Measurements from ENCODE around the gene MPND. TPM values are rescaled to one million over a fixed set of nuclear protein-coding genes. Genes with fewer than 3 reads are reported as not detected.

Gene MPND
- total RNA-seq, 1 experiment from 2014 or later = 22.6 TPM

DNA sequence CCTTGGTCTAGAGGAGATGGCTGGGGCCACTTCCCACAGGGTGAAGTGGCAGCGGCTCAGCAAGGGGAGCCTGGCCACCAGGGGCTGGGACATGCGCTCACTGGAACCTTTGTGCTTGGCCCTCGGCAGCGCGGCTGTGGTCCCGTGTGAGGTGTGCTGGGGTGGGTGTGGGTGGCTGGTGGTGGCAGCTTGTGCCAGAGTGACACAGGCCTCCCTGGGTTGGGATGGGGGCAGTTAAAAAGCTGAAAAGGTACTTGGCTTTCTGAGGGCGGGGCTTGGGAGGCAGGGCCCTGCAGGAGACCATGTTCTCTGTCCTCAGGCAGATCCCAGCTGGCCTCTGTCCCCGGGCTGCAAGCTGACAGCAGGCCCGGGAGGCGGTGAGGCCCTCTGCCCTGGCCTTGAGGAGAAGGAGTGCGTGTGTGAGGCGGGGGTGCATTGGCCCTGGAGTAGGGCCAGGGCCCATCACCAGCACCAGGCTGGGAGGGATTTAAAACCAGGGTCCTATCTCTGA is 17.3 kb downstream of the MPND start:
- intact Hi-C loops (cut with micrococcal nuclease; ENCODE audit: unreplicated experiment) = no loop called here
- H3K36me3 ChIP-seq (ENCODE audit: insufficient read depth, low read length, poor library complexity, severe bottlenecking) = peaks cover 49% of the 10 kb centered on the region

DNA sequence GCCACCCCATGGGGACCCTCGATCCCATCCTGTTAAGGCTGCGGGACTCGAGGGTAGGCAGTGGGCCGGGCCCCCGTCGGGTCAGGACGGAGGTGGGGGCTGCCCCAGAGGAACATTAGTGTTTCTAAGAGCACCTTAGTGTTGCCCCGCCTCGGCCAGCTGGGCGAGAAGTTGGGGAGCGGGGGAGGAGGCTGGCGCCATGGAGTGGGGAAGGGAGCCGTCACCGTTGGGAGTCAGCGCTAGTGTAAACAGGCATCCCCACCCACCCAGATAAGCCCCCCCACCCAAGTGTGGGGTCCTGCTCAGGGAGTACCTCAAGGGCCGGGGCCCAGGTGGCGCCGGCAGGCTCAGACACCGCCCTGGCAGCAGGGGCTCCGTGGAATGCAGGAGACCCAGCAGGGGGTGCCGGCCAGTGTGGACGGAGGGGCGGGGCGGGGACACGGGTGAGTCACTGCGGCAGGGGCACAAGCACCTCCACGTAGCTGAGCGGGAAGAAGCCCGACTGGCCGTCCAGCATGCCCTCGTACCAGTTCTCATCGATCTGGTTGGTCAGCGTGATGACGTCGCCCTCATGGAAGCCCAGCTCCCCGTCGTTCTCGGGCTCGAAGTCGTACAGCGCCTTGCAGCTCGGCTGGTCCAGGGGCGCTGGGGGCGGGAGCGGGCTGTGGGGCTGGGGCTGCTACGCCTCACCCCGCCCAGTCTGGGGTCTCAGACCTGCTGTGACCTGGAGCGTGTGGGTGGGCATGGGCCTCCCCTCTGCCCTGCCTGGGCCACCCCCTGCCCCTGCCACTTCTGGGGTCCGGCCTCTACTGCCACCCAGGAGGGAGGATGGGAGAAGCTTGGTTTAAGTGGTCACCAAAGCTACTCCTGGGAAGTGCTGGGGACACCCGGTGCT is 18.0 kb downstream of the MPND start:
- CTCF ChIA-PET = interaction anchor here (0.8 to 0.9 kb wide), 2 partner anchors 9 to 32 kb away, joined by 3 to 7 read pairs; no protein-coding TSS in a partner anchor
- Histone ChIP-seq H3K4me1 (ENCODE audit: insufficient read depth, low read length, poor library complexity, severe bottlenecking) (no peaks in the 10 kb centered on the region), H3K27ac (ENCODE audit: low read depth, low read length, poor library complexity, severe bottlenecking) (no peak overlapping the region), H3K27me3 (replicated peaks; ENCODE audit: insufficient read depth, low read depth, low read length, poor library complexity) (no peaks in the 10 kb centered on the region), H3K9me3 (ENCODE audit: low read depth, low read length, poor library complexity, severe bottlenecking) (no peaks in the 10 kb centered on the region), H3K36me3 (ENCODE audit: insufficient read depth, low read length, poor library complexity, severe bottlenecking) (peaks cover 56% of the 10 kb centered on the region), H3K4me3 (ENCODE audit: low read depth, low read length, poor library complexity, severe bottlenecking) (no peak overlapping the region)
- DNase-seq (ENCODE audit: low spot score) = no peak
- POLR2A ChIA-PET (ENCODE audit: low non-redundant PET) = no interaction called here
- no peak for TF ChIP-seq CTCF (conservative IDR thresholded peaks at IDR 0.05; ENCODE audit: low read depth, low read length)
- BruUV-seq (replicated peaks) = no TSS peak
- intact Hi-C loops (cut with micrococcal nuclease; ENCODE audit: unreplicated experiment) = no loop called here

More for the DNA sequence above, 17.3 kb downstream of the MPND start:
- no peak for DNase-seq (ENCODE audit: low spot score)
- Histone ChIP-seq H3K4me3 (ENCODE audit: low read depth, low read length, poor library complexity, severe bottlenecking) (no peak overlapping the region), H3K27ac (ENCODE audit: low read depth, low read length, poor library complexity, severe bottlenecking) (peak overlapping the region; percentile 5), H3K9me3 (ENCODE audit: low read depth, low read length, poor library complexity, severe bottlenecking) (no peaks in the 10 kb centered on the region), H3K27me3 (replicated peaks; ENCODE audit: insufficient read depth, low read depth, low read length, poor library complexity) (no peaks in the 10 kb centered on the region), H3K4me1 (ENCODE audit: insufficient read depth, low read length, poor library complexity, severe bottlenecking) (no peaks in the 10 kb centered on the region)
- TF ChIP-seq EZH2 (IDR thresholded peaks at IDR 0.05; ENCODE audit: borderline replicate concordance, low read depth, low read length, poor library complexity, severe bottlenecking) = no peak
- no peak for TF ChIP-seq CTCF (conservative IDR thresholded peaks at IDR 0.05; ENCODE audit: low read depth, low read length)
- CTCF ChIA-PET = no interaction called here
- TSS peak; percentile 75 for BruUV-seq (replicated peaks)
- POLR2A ChIA-PET (ENCODE audit: low non-redundant PET) = no interaction called here

GRCh38 chr19:4362101-4362828 is 18.9 kb downstream of the MPND start:
- peaks cover 51% of the 10 kb centered on the region for H3K36me3 ChIP-seq (ENCODE audit: insufficient read depth, low read length, poor library complexity, severe bottlenecking)
- no peaks in the 10 kb centered on the region for H3K4me1 ChIP-seq (ENCODE audit: insufficient read depth, low read length, poor library complexity, severe bottlenecking)
- ChIA-PET POLR2A (ENCODE audit: low non-redundant PET) (no interaction called here), CTCF (interaction anchor here (0.8 to 0.9 kb wide), 2 partner anchors 10 to 31 kb away, joined by 3 to 7 read pairs; no protein-coding TSS in a partner anchor)
- H3K27me3 ChIP-seq (replicated peaks; ENCODE audit: insufficient read depth, low read depth, low read length, poor library complexity) = no peaks in the 10 kb centered on the region
- H3K27ac ChIP-seq (ENCODE audit: low read depth, low read length, poor library complexity, severe bottlenecking) = peak overlapping the region; percentile 16
- BruUV-seq (replicated peaks) = no TSS peak
- intact Hi-C loops (cut with micrococcal nuclease; ENCODE audit: unreplicated experiment) = no loop called here
- no peaks in the 10 kb centered on the region for H3K9me3 ChIP-seq (ENCODE audit: low read depth, low read length, poor library complexity, severe bottlenecking)
- TF ChIP-seq EZH2 (IDR thresholded peaks at IDR 0.05; ENCODE audit: borderline replicate concordance, low read depth, low read length, poor library complexity, severe bottlenecking) (no peak), CTCF (conservative IDR thresholded peaks at IDR 0.05; ENCODE audit: low read depth, low read length) (no peak)
- no peak overlapping the region for H3K4me3 ChIP-seq (ENCODE audit: low read depth, low read length, poor library complexity, severe bottlenecking)
- DNase-seq (ENCODE audit: low spot score) = no peak

Measured in A673 (cell line).